Hematopoietic multipotent progenitor cell treated with erythropoietin and hydrocortisone succinate and interleukin-3 and kit ligand, for 6 days (in vitro differentiated cells): ENCODE results near the gene ADH1C.
"Not testable (repeated sequence)": the region's sequence is repeated elsewhere in the genome, so short reads cannot be mapped to it uniquely, and the experiment has no call there.

Source experiments
- DNase-seq: peaks from one replicate; pipeline ENCODE4 v3.0.0-alpha.2; 2015

The ADH1C gene

DNA sequence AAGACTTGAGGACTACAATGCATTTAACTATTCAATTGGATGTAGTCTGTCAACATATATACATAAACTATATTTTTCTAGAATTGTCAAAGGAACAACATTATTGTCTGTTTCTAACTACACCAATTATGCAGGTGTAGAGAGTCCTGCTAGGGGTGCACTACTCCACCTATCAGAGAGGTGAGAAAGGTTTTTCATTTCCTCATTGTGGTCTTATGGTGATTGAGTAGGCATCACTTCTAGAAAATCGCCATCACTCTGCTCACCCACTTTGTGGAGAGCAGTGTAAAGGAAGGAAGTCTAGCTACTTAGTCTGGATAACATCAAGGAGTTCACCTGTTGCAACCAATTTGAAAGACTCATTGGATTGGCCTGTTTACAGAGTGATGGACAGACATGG, 4.4 kb upstream of the ADH1C start:
- DNase-seq: no peak

GRCh38 chr4:99356149-99356548, 3.6 kb upstream of the ADH1C start:
- DNase-seq: not testable (repeated sequence)

GRCh38 chr4:99351487-99351886, 1.1 kb downstream of the ADH1C start:
- DNase-seq: no peak

GRCh38 chr4:99349338-99349737, 3.2 kb downstream of the ADH1C start:
- no peak for DNase-seq

DNA sequence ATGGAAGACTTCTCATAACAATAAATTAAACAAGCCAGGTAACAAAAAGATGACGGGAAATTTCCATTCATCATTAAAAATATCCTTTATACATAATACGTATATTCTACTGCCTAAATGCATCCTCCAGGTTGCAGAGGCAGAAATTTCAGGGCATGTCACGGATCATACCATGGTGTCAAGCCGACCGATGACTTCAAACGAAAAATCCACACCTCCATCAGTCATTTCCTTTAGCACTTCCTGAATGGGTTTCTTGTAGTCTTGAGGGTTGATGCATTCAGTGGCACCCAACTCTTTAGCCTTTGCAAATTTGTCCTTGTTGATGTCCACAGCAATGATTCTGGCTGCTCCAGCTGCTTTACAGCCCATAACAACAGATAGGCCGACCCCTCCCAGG, 9.9 kb downstream of the ADH1C start:
- DNase-seq: not testable (repeated sequence)

DNA sequence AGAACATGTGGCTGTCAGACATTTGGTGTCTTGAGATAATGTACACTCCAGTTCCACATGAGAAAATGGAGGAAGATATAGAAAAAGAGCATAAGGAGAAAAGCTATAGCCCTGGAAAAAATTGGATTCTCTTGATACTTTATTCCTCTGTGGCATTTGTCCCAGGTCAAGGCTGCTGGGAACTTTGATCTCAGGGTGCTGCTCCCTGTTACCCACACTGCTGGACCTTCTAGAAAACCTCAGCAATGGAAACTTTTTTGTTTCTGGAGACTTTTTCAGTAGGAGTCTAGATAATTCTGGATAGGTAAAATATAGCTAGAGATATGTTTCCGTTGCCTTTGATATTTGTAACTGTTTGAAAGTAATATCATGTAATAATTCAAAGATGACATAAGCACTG, 11.1 kb downstream of the ADH1C start:
- no peak for DNase-seq

DNA sequence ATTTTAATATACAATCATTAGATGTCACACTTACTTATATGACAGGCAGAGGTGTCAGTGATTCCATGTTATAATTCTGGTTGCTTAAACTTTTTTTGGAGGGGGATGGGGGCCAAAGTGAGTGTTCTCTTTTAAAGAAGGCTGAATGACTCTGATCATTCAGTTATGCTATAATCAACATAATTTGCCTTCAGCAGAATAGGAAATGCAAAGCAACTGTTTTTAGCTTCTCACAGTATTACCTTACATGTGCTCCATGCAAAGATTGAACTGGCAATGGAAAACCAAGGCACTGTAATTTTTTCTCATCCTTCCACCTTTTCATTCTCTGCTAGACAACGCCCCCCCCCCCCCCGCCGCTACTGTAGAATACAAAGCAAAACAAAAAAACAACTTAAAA, 13.4 kb downstream of the ADH1C start:
- DNase-seq: no peak

DNA sequence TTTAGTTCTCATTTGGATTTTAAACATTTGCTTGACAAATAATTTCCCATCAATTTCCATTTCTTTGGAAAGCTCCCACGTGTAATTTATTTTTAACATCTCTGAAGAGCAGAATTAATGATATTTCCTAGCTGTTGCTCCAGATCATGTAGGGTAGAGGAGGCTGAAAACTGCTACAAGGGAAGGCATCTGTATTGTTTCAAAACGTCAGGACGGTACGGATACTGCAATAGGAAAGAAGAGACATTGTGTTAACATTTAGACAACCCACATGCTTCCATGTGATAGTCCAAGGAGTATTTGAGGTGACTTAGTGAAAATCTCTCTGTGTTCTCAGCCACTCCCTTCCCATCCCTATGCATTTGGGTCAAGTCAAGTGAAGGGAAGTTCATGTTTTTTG, 16.0 kb downstream of the ADH1C start:
- DNase-seq: no peak

GRCh38 chr4:99334880-99335279, 17.7 kb downstream of the ADH1C start:
- no peak for DNase-seq

DNA sequence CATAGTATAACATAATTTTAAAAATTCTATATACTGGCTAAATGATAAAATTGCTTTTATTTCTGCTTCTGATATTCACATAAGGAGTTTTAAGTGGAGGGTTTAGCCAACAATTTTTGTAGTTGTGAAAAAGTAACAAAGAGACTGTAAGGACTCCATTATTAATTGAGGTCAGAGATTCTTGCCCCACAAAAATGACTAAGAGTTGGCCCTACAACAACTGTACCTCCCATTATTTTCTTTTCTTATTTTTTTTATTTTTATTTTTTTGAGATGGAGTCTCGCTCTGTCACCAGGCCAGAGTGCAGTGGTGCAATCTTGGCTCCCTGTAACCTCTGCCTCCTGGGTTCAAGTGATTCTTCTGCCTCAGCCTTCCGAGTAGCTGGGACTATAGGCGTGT, 21.9 kb downstream of the ADH1C start:
- no peak for DNase-seq

- DNase-seq: no peak
Measured at GRCh38 chr4:99329876-99330275, 22.7 kb downstream of the ADH1C start.

DNA sequence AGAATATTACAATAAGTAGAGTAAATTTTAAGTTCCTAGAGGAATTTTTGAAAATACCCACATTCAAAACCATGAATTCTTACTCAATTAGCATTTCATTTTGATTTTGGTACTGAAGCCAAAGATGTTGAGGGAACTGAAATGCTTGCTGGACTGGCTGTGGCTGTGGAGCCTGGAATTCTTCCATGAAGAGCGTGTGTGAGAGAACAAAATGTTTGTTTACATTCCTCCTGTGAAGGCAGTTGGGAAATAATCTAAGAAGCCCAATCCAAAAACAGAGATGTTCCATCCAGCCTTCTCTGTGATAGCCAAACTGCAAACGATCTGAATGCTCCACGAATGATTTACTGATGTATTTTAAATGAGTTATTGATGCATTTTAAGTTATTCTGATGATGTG, 27.6 kb downstream of the ADH1C start:
- DNase-seq: no peak

DNA sequence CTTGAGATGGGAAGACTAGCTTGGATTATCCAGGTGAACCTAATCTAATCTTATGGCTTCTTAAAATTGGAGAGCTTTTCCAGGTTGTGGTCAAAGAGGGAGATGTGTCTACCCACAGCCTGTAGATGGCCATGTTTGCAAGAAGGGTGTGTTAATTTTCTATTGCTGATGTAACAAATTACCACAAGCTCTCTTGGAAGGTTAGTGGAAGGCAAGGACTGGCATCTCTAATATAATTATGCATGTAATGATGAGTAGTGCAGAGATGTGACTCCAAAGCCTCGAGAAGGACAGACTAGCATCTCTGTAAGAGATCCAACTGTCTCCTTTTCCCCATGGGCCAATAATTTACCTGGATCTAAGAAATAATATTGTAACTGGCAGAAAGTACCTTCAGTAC, 28.2 kb downstream of the ADH1C start:
- no peak for DNase-seq

GRCh38 chr4:99323756-99324155, 28.8 kb downstream of the ADH1C start:
- DNase-seq: no peak

GRCh38 chr4:99321241-99322191, 31.0 kb downstream of the ADH1C start, which contains the start of gene ADH1B:
Gene ADH1B, minus strand, starts transcription at chr4:99321401. Its CDS starts 70 bp downstream, at chr4:99321331.
- DNase-seq: no peak

- not testable (repeated sequence) for DNase-seq
Measured at GRCh38 chr4:99317811-99318210, 34.7 kb downstream of the ADH1C start.

GRCh38 chr4:99317354-99317753, 35.2 kb downstream of the ADH1C start:
- no peak for DNase-seq

DNA sequence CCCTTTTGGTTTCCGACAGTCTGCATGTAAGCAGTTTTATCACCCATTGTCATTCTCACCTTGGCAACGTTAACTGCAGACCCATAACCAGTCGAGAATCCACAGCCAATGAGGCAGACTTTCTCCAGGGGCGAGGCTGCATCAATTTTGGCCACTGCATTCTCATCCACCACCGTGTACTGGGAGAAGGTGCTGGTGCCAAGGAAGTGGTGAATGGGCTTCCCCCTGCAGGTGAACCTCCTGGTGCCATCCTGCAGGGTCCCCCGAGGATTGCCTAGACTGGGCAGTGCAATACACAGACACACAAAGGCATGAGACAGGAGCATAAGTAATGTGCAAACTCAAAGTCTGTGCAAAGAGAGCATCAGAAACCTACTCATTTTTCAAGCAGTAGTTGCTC, 36.7 kb downstream of the ADH1C start:
- no peak for DNase-seq

DNA sequence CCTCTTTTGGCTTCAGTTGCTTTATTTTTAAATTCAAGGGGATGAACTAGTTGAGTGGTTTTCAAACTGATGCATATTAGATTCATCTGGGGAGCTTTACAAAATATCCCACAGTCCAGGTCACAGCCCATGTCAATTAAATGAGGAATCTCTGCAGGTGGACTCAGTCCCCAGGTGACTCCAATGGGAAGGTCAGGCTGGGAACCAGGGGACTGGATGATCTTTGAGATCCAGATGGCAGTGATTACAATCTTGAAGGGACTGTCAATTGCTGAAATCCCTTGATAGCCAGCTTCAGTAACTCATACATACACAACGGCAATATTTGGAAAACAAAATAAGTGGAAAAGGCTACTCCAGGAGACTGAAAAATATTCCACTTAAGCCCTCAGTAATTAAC, 38.3 kb downstream of the ADH1C start:
- DNase-seq: no peak

DNA sequence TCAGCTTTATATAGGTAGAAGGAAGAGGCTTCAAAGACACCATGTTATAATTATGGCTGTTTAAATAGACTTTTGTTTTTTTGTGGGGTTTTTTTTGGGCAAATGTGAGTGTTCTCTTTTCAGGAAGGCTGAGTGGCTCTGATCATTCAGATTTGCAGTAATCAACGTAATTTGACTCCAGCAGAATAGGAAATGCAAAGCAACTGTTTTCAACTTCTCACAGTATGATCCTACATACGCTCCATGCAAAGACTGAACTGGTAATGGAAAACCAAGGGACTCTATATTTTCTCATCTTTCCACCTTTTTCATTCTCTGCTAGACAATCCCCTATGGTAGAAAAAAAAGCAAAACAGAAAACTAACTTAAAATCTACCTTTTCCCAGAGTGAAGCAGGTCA, 42.2 kb downstream of the ADH1C start:
- DNase-seq: no peak

DNA sequence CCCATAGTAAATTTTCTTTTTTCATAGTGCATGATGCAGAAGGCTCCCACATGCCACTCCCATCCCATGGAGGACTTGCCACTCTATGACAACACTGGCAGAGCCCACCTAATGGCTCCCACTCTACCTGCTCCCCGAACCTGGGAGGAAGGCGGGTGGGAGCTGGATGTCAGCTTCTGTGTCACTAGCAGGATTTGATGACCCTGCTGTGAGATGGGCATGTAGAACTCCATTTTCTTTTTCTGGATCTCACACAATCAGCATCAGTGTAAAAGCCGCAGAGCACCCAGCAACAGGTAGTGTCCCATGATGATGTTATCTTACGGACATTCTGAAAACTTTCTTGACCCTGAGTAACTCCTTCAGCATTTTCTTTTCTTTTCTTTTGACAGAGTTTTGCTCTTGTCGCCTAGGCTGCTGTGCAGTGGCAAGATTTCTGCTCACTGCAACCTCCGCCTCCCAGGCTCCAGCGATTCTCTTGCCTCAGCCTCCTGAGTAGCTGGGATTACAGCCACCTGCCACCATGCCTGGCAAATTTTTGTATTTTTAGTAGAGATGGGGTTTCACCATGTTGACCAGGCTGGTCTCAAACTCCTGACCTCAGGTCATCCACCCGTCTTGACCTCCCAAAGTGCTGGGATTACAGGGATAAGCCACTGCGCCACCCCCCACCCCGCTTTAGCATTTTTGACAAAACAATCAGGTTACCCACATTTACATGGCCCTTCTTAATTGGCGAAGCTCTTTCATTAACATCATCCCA, 46.7 kb downstream of the ADH1C start:
- no peak for DNase-seq

GRCh38 chr4:99301376-99302164, 51.0 kb downstream of the ADH1C start:
- no peak for DNase-seq

- DNase-seq: no peak
Measured at GRCh38 chr4:99300934-99301333, 51.6 kb downstream of the ADH1C start.
